A172 (cell line): ENCODE data around the gene OTOP3. TPM values are rescaled to one million over a fixed set of nuclear protein-coding genes. Genes with fewer than 3 reads are reported as not detected.
"Not testable (repeated sequence)": the region's sequence is repeated elsewhere in the genome, so short reads cannot be mapped to it uniquely, and the experiment has no call there.

ENCODE experiments used
- DNase-seq: peaks from one replicate; pipeline ENCODE4 v3.0.0-alpha.2; 2015; ENCODE audit warnings: low spot score
- total RNA-seq: library from RNA; depleted of rRNA; stranded (reverse); fragments of >200 nt; shearing (Covaris generic); gene quantifications from 2 replicates; pipeline ENCODE4 v1.2.3, GENCODE V29; 2014; rRNA removed

OTOP3 gene
- total RNA-seq = not detected in 2 replicates

- no peak for DNase-seq
Measured at GRCh38 chr17:74935585-74936469, at the start of gene OTOP3. OTOP3 (plus strand) TSS chr17:74935898; CDS start chr17:74935922, 24 bp downstream.

- DNase-seq = no peak
Measured at GRCh38 chr17:74888469-74888868, 47.2 kb upstream of the OTOP3 start.

GRCh38 chr17:74890554-74890953 is 45.1 kb upstream of the OTOP3 start:
- no peak for DNase-seq

GRCh38 chr17:74892013-74892841 is 43.5 kb upstream of the OTOP3 start:
- DNase-seq = no peak

- DNase-seq = no peak
Measured at GRCh38 chr17:74892974-74893911, 42.5 kb upstream of the OTOP3 start, which contains the start of gene FADS6. FADS6 (minus strand) TSS chr17:74893633; CDS start chr17:74893595, 38 bp downstream.

GRCh38 chr17:74893936-74894671 is 41.6 kb upstream of the OTOP3 start:
- DNase-seq = no peak

- no peak for DNase-seq
Measured at GRCh38 chr17:74898376-74898946, 37.2 kb upstream of the OTOP3 start.

GRCh38 chr17:74900208-74900607 is 35.5 kb upstream of the OTOP3 start:
- DNase-seq = no peak

GRCh38 chr17:74901353-74902135 is 34.2 kb upstream of the OTOP3 start:
- DNase-seq = no peak

GRCh38 chr17:74903034-74903433 is 32.7 kb upstream of the OTOP3 start:
- DNase-seq = no peak

- no peak for DNase-seq
Measured at GRCh38 chr17:74903671-74904070, 32.0 kb upstream of the OTOP3 start.

- no peak for DNase-seq
Measured at GRCh38 chr17:74904687-74905409, 30.9 kb upstream of the OTOP3 start.

- DNase-seq = peak; percentile 19
Measured at GRCh38 chr17:74906214-74906793, 29.4 kb upstream of the OTOP3 start.

GRCh38 chr17:74907012-74907411 is 28.7 kb upstream of the OTOP3 start:
- DNase-seq = no peak

- not testable (repeated sequence) for DNase-seq
Measured at GRCh38 chr17:74909097-74909496, 26.6 kb upstream of the OTOP3 start.

GRCh38 chr17:74911423-74911822 is 24.3 kb upstream of the OTOP3 start:
- DNase-seq = not testable (repeated sequence)

GRCh38 chr17:74916136-74916850 is 19.4 kb upstream of the OTOP3 start:
- no peak for DNase-seq

- no peak for DNase-seq
Measured at GRCh38 chr17:74916851-74917199, 18.9 kb upstream of the OTOP3 start.
